ENCODE data around the gene FAM83F. TPM values are rescaled to one million over a fixed set of nuclear protein-coding genes. Genes with fewer than 3 reads are reported as not detected.
"Not testable (repeated sequence)": the region's sequence is repeated elsewhere in the genome, so short reads cannot be mapped to it uniquely, and the experiment has no call there.

Gene FAM83F
- 33.0 TPM for total RNA-seq

- no peak for DNase-seq (ENCODE audit: low spot score)
Measured at GRCh38 chr22:39994566-39995392, at the start of gene FAM83F. TSS of gene FAM83F (plus strand) at chr22:39994954. CDS start at chr22:39995043, 89 bp downstream.

GRCh38 chr22:39946126-39946502 lies 48.6 kb upstream of the FAM83F start:
- DNase-seq (ENCODE audit: low spot score) = no peak

GRCh38 chr22:39946503-39947219 lies 48.1 kb upstream of the FAM83F start:
- no peak for DNase-seq (ENCODE audit: low spot score)

GRCh38 chr22:39947220-39948216 lies 47.2 kb upstream of the FAM83F start:
- no peak for DNase-seq (ENCODE audit: low spot score)

- no peak for DNase-seq (ENCODE audit: low spot score)
Measured at GRCh38 chr22:39949964-39950737, 44.6 kb upstream of the FAM83F start.

GRCh38 chr22:39951603-39952293 lies 43.0 kb upstream of the FAM83F start:
- DNase-seq (ENCODE audit: low spot score) = not testable (repeated sequence)

GRCh38 chr22:39952347-39952746 lies 42.4 kb upstream of the FAM83F start:
- DNase-seq (ENCODE audit: low spot score) = no peak

GRCh38 chr22:39953101-39953500 lies 41.7 kb upstream of the FAM83F start:
- no peak for DNase-seq (ENCODE audit: low spot score)

- no peak for DNase-seq (ENCODE audit: low spot score)
Measured at GRCh38 chr22:39954584-39955055, 40.1 kb upstream of the FAM83F start.

GRCh38 chr22:39955675-39956074 lies 39.1 kb upstream of the FAM83F start:
- no peak for DNase-seq (ENCODE audit: low spot score)

GRCh38 chr22:39956932-39957664 lies 37.7 kb upstream of the FAM83F start:
- DNase-seq (ENCODE audit: low spot score) = no peak

- DNase-seq (ENCODE audit: low spot score) = no peak
Measured at GRCh38 chr22:39958009-39958711, 36.6 kb upstream of the FAM83F start.

GRCh38 chr22:39958949-39959639 lies 35.7 kb upstream of the FAM83F start:
- no peak for DNase-seq (ENCODE audit: low spot score)

GRCh38 chr22:39959640-39960447 lies 34.9 kb upstream of the FAM83F start, which contains the start of gene TMA7B:
TSS of gene TMA7B (plus strand) at chr22:39960397. CDS start at chr22:39964375, 3,978 bp downstream.
- no peak for DNase-seq (ENCODE audit: low spot score)

- no peak for DNase-seq (ENCODE audit: low spot score)
Measured at GRCh38 chr22:39960791-39961746, 33.7 kb upstream of the FAM83F start.

- DNase-seq (ENCODE audit: low spot score) = no peak
Measured at GRCh38 chr22:39962071-39962470, 32.7 kb upstream of the FAM83F start.
